Esophagus muscularis mucosa (tissue), 2 donors: ENCODE data around the gene DUSP6.

Source experiments
- EP300 ChIP-seq: sonication (generic); formaldehyde crosslinking; IDR thresholded peaks from one replicate; pipeline ENCODE4 v1.6.1; 2017; ENCODE audit warnings: antibody characterized with exemption
- POLR2A ChIP-seq: fragments of 450-650 bp; IDR thresholded peaks from one replicate; pipeline ENCODE4 v1.6.1; 2017; ENCODE audit warnings: antibody characterized with exemption, moderate library complexity, mild to moderate bottlenecking, low read depth

DNA sequence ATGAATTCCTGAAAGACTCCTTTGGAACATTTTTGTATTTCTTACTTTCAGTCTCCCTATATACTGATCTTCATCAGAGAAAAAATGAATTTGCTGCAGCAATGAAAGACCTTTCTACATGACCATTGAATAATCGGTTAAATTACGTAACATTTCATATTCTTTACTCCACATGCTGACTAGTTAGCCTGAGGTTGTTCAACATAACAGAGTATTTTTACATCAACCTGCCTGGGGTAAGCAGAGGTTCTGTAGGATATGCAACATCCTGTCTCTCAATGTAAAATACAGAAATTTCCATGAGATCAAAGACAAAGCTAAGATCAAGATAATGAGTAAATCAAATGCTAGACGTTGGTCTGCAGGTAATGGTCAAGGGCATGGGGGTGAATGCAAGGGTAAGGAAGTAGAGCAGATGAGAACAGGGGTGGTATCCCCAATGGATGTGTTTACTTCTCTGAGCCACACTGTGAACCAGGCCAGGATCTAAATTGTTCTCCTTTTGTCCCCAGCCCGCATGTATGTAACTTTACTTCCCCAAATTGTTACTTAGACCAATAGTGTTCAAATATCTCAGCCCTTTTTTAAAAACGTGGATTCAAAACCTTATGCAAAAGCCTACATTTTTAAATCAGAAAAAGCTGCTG lies 45.4 kb downstream of the DUSP6 start:
- TF ChIP-seq POLR2A (no peak), EP300 (no peak)
